HG02884 (cell line): ENCODE results near the gene C8A.

Experiments
- ATAC-seq: cut with Tn5 transposase; IDR thresholded peaks from one replicate; pipeline ENCODE4 v1.9.1; 2021; ENCODE audit warnings: mild to moderate bottlenecking, moderate library complexity; ENCODE audit not compliant: unreplicated experiment

Gene C8A

GRCh38 chr1:56965191-56965590 is 110.6 kb downstream of the C8A start:
- no peak for ATAC-seq

DNA sequence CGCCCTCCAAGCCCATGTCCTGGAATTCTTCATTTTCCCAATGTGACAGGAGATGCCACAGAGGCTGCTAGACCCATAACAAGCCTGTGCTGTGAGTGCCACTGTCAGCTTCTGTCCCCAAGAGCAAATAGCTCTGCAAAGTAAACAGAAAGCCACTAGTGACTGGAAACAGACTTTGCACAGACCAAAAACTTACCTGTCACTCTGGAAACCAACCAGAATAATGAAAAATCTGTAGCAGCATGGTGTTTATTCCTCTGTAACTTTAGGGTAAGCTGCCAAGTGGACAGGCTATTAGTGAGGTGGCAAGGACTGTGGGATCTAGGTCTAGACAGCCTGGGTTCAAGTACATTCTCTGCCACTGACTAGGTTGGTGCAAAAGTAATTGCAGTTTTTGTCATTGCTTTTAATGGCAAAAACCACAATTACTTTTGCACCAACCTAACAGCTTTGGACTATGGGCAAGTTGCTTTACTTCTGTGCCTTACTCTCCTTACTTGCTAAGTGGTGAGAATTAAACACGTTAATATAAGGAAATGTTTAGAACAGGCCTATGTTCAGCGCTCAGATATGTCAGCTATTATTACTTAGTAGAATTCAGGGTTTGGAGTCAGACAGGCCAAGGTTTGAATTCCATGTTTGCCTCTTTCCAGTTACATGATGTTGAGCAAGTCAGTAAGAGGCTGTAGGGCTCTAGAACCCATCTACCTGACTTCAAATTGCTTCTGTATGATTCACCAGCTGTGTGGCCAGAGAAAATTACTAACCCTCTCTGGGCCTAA is 111.5 kb downstream of the C8A start, which contains the start of gene C8B:
Gene C8B, minus strand, starts transcription at position 100 of the 782 bp plus-strand sequence. Its CDS starts 67 bp downstream, at position 33.
- ATAC-seq = no peak

- no peak for ATAC-seq
Measured at GRCh38 chr1:56966698-56966999, 112.1 kb downstream of the C8A start.

GRCh38 chr1:56967355-56967754 is 112.8 kb downstream of the C8A start:
- no peak for ATAC-seq
